Measurements from ENCODE around the gene SLC25A45. TPM values are rescaled to one million over a fixed set of nuclear protein-coding genes. Genes with fewer than 3 reads are reported as not detected.

SLC25A45 gene
- polyA plus RNA-seq, 2 of the 4 experiments (the other 2 are of a cell fraction): 3.1 to 8.1 TPM

- H3K27ac ChIP-seq: no peak overlapping the region
- H3K9me3 ChIP-seq: no peaks in the 10 kb centered on the region
- WGBS (ENCODE audit: missing lambda C conversion rate): 90% methylated on average over 18 of the region's 24 CpGs
- ChIA-PET POLR2A (interaction anchor here (2.6 kb wide), 1 partner anchor 10 kb away, joined by 6 read pairs; the partner anchor contains the start of gene NEAT1), CTCF (interaction anchor here (0.7 to 17.0 kb wide), 8 partner anchors 10 to 99 kb away, joined by 3 to 208 read pairs (median 4); partner anchors contain the start of genes FRMD8, MALAT1, NEAT1 and SLC25A45)
- FAIRE-seq: no peak
- DNase-seq (ENCODE audit: low read depth in 1 of 2, low spot score in 1 of 2): no peak
- peaks cover 19% of the 10 kb centered on the region for H3K4me1 ChIP-seq
- ATAC-seq: no peak
- H3K4me3 ChIP-seq: no peak overlapping the region
- H3K4me2 ChIP-seq: no peak overlapping the region
- TF ChIP-seq, protein P1, sequence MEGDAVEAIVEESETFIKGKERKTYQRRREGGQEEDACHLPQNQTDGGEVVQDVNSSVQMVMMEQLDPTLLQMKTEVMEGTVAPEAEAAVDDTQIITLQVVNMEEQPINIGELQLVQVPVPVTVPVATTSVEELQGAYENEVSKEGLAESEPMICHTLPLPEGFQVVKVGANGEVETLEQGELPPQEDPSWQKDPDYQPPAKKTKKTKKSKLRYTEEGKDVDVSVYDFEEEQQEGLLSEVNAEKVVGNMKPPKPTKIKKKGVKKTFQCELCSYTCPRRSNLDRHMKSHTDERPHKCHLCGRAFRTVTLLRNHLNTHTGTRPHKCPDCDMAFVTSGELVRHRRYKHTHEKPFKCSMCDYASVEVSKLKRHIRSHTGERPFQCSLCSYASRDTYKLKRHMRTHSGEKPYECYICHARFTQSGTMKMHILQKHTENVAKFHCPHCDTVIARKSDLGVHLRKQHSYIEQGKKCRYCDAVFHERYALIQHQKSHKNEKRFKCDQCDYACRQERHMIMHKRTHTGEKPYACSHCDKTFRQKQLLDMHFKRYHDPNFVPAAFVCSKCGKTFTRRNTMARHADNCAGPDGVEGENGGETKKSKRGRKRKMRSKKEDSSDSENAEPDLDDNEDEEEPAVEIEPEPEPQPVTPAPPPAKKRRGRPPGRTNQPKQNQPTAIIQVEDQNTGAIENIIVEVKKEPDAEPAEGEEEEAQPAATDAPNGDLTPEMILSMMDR (IDR thresholded peaks at IDR 0.05): no peak
- TF ChIP-seq ZSCAN20 (CRISPR knock-in tag; IDR thresholded peaks at IDR 0.05) (no peak), EHMT2 (IDR thresholded peaks at IDR 0.05; ENCODE audit: low read depth) (no peak)
Measured at GRCh38 chr11:65412271-65413076, 30.0 kb upstream of the SLC25A45 start.

DNA sequence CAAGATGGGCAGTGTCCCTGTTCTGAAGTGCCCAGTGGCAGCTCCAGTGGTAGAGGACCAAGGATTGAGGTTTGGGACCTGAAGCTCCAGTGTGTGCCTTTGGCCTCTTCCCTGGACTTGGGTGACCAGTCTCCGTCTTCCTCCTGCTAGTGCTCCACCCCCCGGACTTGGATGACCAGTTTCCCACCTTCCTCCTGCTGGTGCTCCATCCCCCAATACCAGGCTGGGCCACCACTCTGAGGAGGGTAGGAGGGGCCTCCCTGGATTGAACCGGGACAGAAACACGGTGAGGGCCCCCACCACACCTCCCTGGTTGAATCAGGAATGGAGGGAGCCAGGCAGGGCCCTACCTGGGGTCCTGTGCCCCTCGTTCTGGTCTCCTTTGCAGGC, 29.2 kb upstream of the SLC25A45 start:
- TF ChIP-seq POLR2A (IDR thresholded peaks at IDR 0.05; ENCODE audit: low read length) (no peak), PBX3 (IDR thresholded peaks at IDR 0.05) (no peak), CHD2 (IDR thresholded peaks at IDR 0.05; ENCODE audit: low read length, partially characterized antibody) (no peak), NR3C1 (IDR thresholded peaks at IDR 0.05) (no peak), NFE2L2 (conservative IDR thresholded peaks at IDR 0.05; ENCODE audit: low read length) (no peak), JUN (IDR thresholded peaks at IDR 0.05) (no peak), EHMT2 (IDR thresholded peaks at IDR 0.05; ENCODE audit: low read depth) (no peak), ZNF302 (CRISPR knock-in tag; IDR thresholded peaks at IDR 0.05) (no peak), CBX8 (IDR thresholded peaks at IDR 0.05) (no peak), ATOH8 (CRISPR knock-in tag; IDR thresholded peaks at IDR 0.05; ENCODE audit: low read depth) (no peak), MAZ (IDR thresholded peaks at IDR 0.05; ENCODE audit: borderline replicate concordance, low read depth, low read length) (no peak)
- peaks cover 11% of the 10 kb centered on the region for H3K4me1 ChIP-seq
- no peak overlapping the region for H3K4me2 ChIP-seq
- H3K27ac ChIP-seq: peak overlapping the region in 1 of 2 experiments; percentile 23; a peak in 1 of 6 replicates
- no peak for DNase-seq (ENCODE audit: low read depth in 1 of 2, low spot score in 1 of 2)
- 83% methylated on average over 4 of the region's 5 CpGs for WGBS (ENCODE audit: missing lambda C conversion rate)
- FAIRE-seq: no peak
- ChIA-PET CTCF (interaction anchor here (0.7 to 17.0 kb wide), 6 partner anchors 9 to 97 kb away, joined by 3 to 208 read pairs (median 4); partner anchors contain the start of genes FRMD8, NEAT1 and SLC25A45), POLR2A (interaction anchor here (2.6 kb wide), 1 partner anchor 11 kb away, joined by 6 read pairs; the partner anchor contains the start of gene NEAT1)
- no peaks in the 10 kb centered on the region for H3K9me3 ChIP-seq
- ATAC-seq: no peak
- H3K4me3 ChIP-seq: no peak overlapping the region

DNA sequence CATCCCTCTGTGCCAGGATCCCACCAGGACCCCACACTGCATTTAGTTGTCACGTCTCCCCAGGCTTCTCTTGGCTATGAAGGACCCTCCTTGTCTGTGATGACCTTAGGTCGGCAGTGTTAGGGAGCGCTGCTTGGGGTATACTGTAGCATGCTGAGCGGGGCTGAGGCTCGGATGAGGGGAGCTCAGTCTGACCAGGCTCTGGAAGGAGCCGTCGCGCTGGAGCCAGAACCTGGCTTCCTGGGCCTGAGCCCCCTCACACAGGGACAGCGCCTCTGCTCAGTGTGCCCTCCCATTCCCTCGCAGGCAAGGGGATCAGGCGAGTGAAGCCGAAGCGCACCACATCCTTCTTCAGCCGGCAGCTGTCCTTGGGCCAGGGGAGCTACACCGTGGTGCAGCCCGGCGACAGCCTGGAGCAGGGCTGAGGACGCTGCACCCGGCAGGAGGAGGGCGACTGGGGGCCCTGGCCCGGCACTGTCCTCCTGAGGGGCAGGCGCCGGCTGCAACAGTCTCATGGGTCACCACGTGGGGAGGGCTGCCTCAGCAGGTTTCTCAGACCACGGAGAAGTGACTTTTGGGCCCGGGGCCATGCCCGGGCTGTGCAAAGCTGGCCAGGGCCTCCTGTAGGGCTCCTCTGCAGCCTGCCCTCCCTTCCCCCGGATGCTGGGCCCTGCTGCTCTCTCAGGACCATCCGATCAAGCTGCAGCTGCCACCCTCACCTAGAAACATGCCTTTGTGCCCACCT, 28.7 kb upstream of the SLC25A45 start:
- Histone ChIP-seq H3K4me1 (peaks cover 7% of the 10 kb centered on the region), H3K4me3 (no peak overlapping the region), H3K27ac (peak overlapping the region in 1 of 2 experiments; percentile 23; a peak in 1 of 6 replicates), H3K4me2 (no peak overlapping the region), H3K9me3 (no peaks in the 10 kb centered on the region)
- WGBS (ENCODE audit: missing lambda C conversion rate): 87% methylated on average over 23 of the region's 29 CpGs
- ChIA-PET CTCF (interaction anchor here (0.8 to 17.0 kb wide), 3 partner anchors 9 to 27 kb away, joined by 3 to 208 read pairs (median 5); partner anchors contain the start of genes FRMD8, NEAT1 and SLC25A45), POLR2A (interaction anchor here (2.6 kb wide), 1 partner anchor 12 kb away, joined by 6 read pairs; the partner anchor contains the start of gene NEAT1)
- ATAC-seq: peak in 1 of 2 experiments; percentile 3; a peak in 3 of 6 replicates
- FAIRE-seq: no peak
- DNase-seq (ENCODE audit: low read depth in 1 of 2, low spot score in 1 of 2): no peak
- TF ChIP-seq POLR2AphosphoS2 (conservative IDR thresholded peaks at IDR 0.05; ENCODE audit: low read length) (no peak), HES2 (IDR thresholded peaks at IDR 0.05) (no peak), TFCP2L1 (CRISPR knock-in tag; IDR thresholded peaks at IDR 0.05) (no peak), KDM1A (IDR thresholded peaks at IDR 0.05; ENCODE audit: low read depth) (no peak), CBX8 (IDR thresholded peaks at IDR 0.05) (no peak), HOXA7 (CRISPR knock-in tag; IDR thresholded peaks at IDR 0.05) (no peak), EP300 (IDR thresholded peaks at IDR 0.05) (no peak), CHD2 (IDR thresholded peaks at IDR 0.05; ENCODE audit: low read length, partially characterized antibody) (no peak), KDM5A (IDR thresholded peaks at IDR 0.05) (no peak), EHMT2 (IDR thresholded peaks at IDR 0.05; ENCODE audit: low read depth) (no peak), RAD21 (conservative IDR thresholded peaks at IDR 0.05 in 1 of 2, IDR thresholded peaks at IDR 0.05 in 1 of 2) (no peak)
- TF ChIP-seq, protein P1 (IDR thresholded peaks at IDR 0.05): no peak

All from A549 (cell line).